HEK293 (cell line): ENCODE results near the gene TMEM132A.
A peak's percentile ranks its signal among the peaks of the same experiment; 100 is the strongest.

ENCODE experiments used
- MZF1 ChIP-seq: fragments of 450-650 bp; formaldehyde crosslinking; IDR thresholded peaks from 2 replicates; pipeline ENCODE4 v1.5.1; 2017; ENCODE audit warnings: missing biosample characterization, missing genetic modification characterization, borderline replicate concordance
- OSR2 ChIP-seq: fragments of 450-650 bp; formaldehyde crosslinking; IDR thresholded peaks from 2 replicates; pipeline ENCODE4 v1.5.1; 2016; ENCODE audit warnings: missing biosample characterization, missing genetic modification characterization
- OVOL3 ChIP-seq: fragments of 450-650 bp; formaldehyde crosslinking; IDR thresholded peaks from 2 replicates; pipeline ENCODE4 v1.5.1; 2016; ENCODE audit warnings: missing biosample characterization, missing genetic modification characterization
- PRDM1 ChIP-seq: fragments of 450-650 bp; formaldehyde crosslinking; IDR thresholded peaks from 2 replicates; pipeline ENCODE4; 2016; ENCODE audit warnings: missing biosample characterization, missing genetic modification characterization
- SCRT2 ChIP-seq: fragments of 450-650 bp; formaldehyde crosslinking; IDR thresholded peaks from 2 replicates; pipeline ENCODE4 v1.5.1; 2016; ENCODE audit warnings: missing biosample characterization, missing genetic modification characterization
- ZNF114 ChIP-seq: fragments of 450-650 bp; formaldehyde crosslinking; IDR thresholded peaks from 2 replicates; pipeline ENCODE4 v1.5.0; 2017; ENCODE audit warnings: missing biosample characterization, missing genetic modification characterization
- ZNF169 ChIP-seq: fragments of 450-650 bp; formaldehyde crosslinking; IDR thresholded peaks from 2 replicates; pipeline ENCODE4 v1.5.1; 2016; ENCODE audit warnings: missing biosample characterization, missing genetic modification characterization
- ZNF174 ChIP-seq: fragments of 450-650 bp; formaldehyde crosslinking; IDR thresholded peaks from 2 replicates; pipeline ENCODE4 v1.5.0; 2017; ENCODE audit warnings: missing biosample characterization, mild to moderate bottlenecking, missing genetic modification characterization
- ZNF2 ChIP-seq: fragments of 450-650 bp; formaldehyde crosslinking; IDR thresholded peaks from 2 replicates; pipeline ENCODE4 v1.5.1; 2016; ENCODE audit warnings: missing biosample characterization, missing genetic modification characterization
- ZNF211 ChIP-seq: fragments of 450-650 bp; formaldehyde crosslinking; IDR thresholded peaks from 2 replicates; pipeline ENCODE4 v1.5.1; 2016; ENCODE audit warnings: low read depth, missing biosample characterization, missing genetic modification characterization
- ZNF223 ChIP-seq: fragments of 450-650 bp; formaldehyde crosslinking; IDR thresholded peaks from 2 replicates; pipeline ENCODE4 v1.5.1; 2016; ENCODE audit warnings: missing biosample characterization, missing genetic modification characterization
- ZNF239 ChIP-seq: fragments of 450-650 bp; formaldehyde crosslinking; IDR thresholded peaks from 2 replicates; pipeline ENCODE4 v1.5.1; 2016; ENCODE audit warnings: missing biosample characterization, missing genetic modification characterization
- ZNF248 ChIP-seq: fragments of 450-650 bp; formaldehyde crosslinking; IDR thresholded peaks from 2 replicates; pipeline ENCODE4 v1.5.1; 2017; ENCODE audit warnings: missing biosample characterization, missing genetic modification characterization
- ZNF266 ChIP-seq: fragments of 450-650 bp; formaldehyde crosslinking; IDR thresholded peaks from 2 replicates; pipeline ENCODE4 v1.5.1; 2016; ENCODE audit warnings: missing biosample characterization, missing genetic modification characterization, low read depth
- ZNF302 ChIP-seq: fragments of 450-650 bp; formaldehyde crosslinking; IDR thresholded peaks from 2 replicates; pipeline ENCODE4 v1.5.1; 2016; ENCODE audit warnings: missing biosample characterization, missing genetic modification characterization, low read depth
- ZNF324 ChIP-seq: fragments of 450-650 bp; formaldehyde crosslinking; IDR thresholded peaks from 2 replicates; pipeline ENCODE4 v1.5.1; 2016; ENCODE audit warnings: missing biosample characterization, missing genetic modification characterization
- ZNF596 ChIP-seq: fragments of 450-650 bp; IDR thresholded peaks from 2 replicates; pipeline ENCODE4 v1.5.0; 2018; ENCODE audit warnings: missing biosample characterization, mild to moderate bottlenecking, missing genetic modification characterization, moderate library complexity
- ZNF624 ChIP-seq: fragments of 450-650 bp; formaldehyde crosslinking; IDR thresholded peaks from 2 replicates; pipeline ENCODE4 v1.5.1; 2017; ENCODE audit warnings: missing biosample characterization, missing genetic modification characterization
- ZNF658 ChIP-seq: fragments of 450-650 bp; formaldehyde crosslinking; IDR thresholded peaks from 2 replicates; pipeline ENCODE4; 2016; ENCODE audit warnings: missing biosample characterization, missing genetic modification characterization
- ZNF677 ChIP-seq: fragments of 450-650 bp; IDR thresholded peaks from 2 replicates; pipeline ENCODE4 v1.5.0; 2018; ENCODE audit warnings: missing biosample characterization, mild to moderate bottlenecking, missing genetic modification characterization, moderate library complexity
- ZNF830 ChIP-seq: fragments of 450-650 bp; IDR thresholded peaks from 2 replicates; pipeline ENCODE4 v1.5.0; 2018; ENCODE audit warnings: missing biosample characterization, missing genetic modification characterization, low read depth, mild to moderate bottlenecking, moderate library complexity
- TF ChIP-seq, protein P1 (sequence below): fragments of 450-650 bp; formaldehyde crosslinking; IDR thresholded peaks from 2 replicates; pipeline ENCODE4 v1.5.1; 2016; ENCODE audit warnings: missing biosample characterization, missing genetic modification characterization
- TF ChIP-seq, protein P2 (sequence below): fragments of 450-650 bp; formaldehyde crosslinking; IDR thresholded peaks from 2 replicates; pipeline ENCODE4 v1.5.1; 2016; ENCODE audit warnings: missing biosample characterization, missing genetic modification characterization
- TF ChIP-seq, protein P3 (sequence below): fragments of 450-650 bp; formaldehyde crosslinking; IDR thresholded peaks from 2 replicates; pipeline ENCODE4 v1.5.1; 2016; ENCODE audit warnings: missing biosample characterization, missing genetic modification characterization
- TF ChIP-seq, protein P4 (sequence below): fragments of 450-650 bp; formaldehyde crosslinking; IDR thresholded peaks from 2 replicates; pipeline ENCODE4 v1.5.1; 2016; ENCODE audit warnings: missing biosample characterization, missing genetic modification characterization
- TF ChIP-seq, protein P5 (sequence below): fragments of 450-650 bp; formaldehyde crosslinking; IDR thresholded peaks from 2 replicates; pipeline ENCODE4 v1.5.1; 2017; ENCODE audit warnings: missing biosample characterization, missing genetic modification characterization
- TF ChIP-seq, protein P6 (sequence below): fragments of 450-650 bp; formaldehyde crosslinking; IDR thresholded peaks from 2 replicates; pipeline ENCODE4 v1.5.1; 2016; ENCODE audit warnings: missing biosample characterization, missing genetic modification characterization, low read depth

TMEM132A gene

DNA sequence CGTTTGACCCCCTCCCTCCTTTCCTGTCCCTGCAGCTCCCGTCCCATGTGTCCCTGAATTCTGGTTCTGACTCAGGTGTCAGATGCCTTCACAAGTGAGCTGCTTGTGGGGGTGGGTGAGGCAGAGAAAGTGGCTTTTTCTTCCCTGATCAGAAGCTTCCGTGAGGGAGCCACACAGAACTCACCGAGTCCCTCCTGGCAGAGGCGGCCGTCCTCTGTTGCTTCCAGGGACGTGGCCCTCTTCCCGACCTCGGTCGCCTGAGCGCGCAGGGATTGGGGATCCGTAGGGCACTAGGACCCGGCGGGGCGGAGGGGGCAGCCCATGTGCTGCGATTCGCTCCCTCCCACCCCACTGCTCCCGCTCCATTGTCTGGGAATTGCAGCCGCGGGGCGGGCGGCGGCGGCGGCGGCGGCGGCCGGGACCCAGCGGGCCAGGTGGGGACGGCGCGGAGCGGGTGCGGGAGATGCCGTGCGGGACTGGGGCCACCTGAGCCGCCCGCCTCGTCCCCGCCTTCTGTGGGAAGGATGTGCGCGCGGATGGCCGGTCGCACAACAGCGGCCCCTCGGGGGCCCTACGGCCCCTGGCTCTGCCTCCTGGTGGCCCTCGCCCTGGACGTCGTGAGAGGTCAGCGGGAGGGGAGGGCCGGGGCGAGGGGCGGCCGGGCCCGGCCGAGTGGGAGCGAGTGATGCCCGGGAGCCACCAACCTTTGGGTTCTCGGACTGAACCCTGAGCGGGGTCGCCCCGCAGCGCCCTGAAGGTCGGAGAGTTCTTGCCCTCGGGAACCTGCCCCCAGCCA is at the start of gene TMEM132A (continued):
- TF ChIP-seq ZNF211 (tag by site-specific recombination) (no peak), ZNF114 (tag by site-specific recombination) (no peak), ZNF624 (tag by site-specific recombination) (no peak), ZNF302 (tag by site-specific recombination) (no peak), ZNF248 (tag by site-specific recombination) (no peak), SCRT2 (tag by site-specific recombination) (0 out of 2 replicates have a peak, but pooled peaks have one; percentile 15), ZNF830 (no peak), ZNF2 (tag by site-specific recombination) (0 out of 2 replicates have a peak, but pooled peaks have one; percentile 19), ZNF266 (no peak), OVOL3 (no peak), ZNF677 (no peak), ZNF324 (tag by site-specific recombination) (0 out of 2 replicates have a peak, but pooled peaks have one; percentile 27), ZNF596 (tag by site-specific recombination) (0 out of 2 replicates have a peak, but pooled peaks have one; percentile 16), ZNF658 (tag by site-specific recombination) (no peak), ZNF169 (tag by site-specific recombination) (no peak), ZNF239 (tag by site-specific recombination) (no peak), PRDM1 (no peak), ZNF174 (no peak), ZNF223 (tag by site-specific recombination) (no peak), OSR2 (no peak), MZF1 (peak; percentile 67; the same call in 1 of the 2 replicates)
- TF ChIP-seq, protein P1, sequence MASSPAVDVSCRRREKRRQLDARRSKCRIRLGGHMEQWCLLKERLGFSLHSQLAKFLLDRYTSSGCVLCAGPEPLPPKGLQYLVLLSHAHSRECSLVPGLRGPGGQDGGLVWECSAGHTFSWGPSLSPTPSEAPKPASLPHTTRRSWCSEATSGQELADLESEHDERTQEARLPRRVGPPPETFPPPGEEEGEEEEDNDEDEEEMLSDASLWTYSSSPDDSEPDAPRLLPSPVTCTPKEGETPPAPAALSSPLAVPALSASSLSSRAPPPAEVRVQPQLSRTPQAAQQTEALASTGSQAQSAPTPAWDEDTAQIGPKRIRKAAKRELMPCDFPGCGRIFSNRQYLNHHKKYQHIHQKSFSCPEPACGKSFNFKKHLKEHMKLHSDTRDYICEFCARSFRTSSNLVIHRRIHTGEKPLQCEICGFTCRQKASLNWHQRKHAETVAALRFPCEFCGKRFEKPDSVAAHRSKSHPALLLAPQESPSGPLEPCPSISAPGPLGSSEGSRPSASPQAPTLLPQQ: no peak
- TF ChIP-seq, protein P2, sequence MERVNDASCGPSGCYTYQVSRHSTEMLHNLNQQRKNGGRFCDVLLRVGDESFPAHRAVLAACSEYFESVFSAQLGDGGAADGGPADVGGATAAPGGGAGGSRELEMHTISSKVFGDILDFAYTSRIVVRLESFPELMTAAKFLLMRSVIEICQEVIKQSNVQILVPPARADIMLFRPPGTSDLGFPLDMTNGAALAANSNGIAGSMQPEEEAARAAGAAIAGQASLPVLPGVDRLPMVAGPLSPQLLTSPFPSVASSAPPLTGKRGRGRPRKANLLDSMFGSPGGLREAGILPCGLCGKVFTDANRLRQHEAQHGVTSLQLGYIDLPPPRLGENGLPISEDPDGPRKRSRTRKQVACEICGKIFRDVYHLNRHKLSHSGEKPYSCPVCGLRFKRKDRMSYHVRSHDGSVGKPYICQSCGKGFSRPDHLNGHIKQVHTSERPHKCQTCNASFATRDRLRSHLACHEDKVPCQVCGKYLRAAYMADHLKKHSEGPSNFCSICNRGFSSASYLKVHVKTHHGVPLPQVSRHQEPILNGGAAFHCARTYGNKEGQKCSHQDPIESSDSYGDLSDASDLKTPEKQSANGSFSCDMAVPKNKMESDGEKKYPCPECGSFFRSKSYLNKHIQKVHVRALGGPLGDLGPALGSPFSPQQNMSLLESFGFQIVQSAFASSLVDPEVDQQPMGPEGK (tag by site-specific recombination): no peak
- TF ChIP-seq, protein P3, sequence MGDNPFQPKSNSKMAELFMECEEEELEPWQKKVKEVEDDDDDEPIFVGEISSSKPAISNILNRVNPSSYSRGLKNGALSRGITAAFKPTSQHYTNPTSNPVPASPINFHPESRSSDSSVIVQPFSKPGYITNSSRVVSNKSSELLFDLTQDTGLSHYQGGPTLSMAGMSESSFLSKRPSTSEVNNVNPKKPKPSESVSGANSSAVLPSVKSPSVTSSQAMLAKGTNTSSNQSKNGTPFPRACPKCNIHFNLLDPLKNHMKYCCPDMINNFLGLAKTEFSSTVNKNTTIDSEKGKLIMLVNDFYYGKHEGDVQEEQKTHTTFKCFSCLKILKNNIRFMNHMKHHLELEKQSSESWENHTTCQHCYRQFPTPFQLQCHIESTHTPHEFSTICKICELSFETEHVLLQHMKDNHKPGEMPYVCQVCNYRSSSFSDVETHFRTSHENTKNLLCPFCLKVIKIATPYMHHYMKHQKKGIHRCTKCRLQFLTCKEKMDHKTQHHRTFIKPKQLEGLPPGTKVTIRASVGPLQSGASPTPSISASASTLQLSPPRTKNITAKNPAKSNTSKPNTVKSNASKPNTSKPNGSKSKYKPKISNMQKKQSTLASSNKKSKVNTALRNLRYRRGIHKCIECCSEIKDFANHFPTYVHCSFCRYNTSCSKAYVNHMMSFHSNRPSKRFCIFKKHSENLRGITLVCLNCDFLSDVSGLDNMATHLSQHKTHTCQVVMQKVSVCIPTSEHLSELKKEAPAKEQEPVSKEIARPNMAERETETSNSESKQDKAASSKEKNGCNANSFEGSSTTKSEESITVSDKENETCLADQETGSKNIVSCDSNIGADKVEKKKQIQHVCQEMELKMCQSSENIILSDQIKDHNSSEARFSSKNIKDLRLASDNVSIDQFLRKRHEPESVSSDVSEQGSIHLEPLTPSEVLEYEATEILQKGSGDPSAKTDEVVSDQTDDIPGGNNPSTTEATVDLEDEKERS (tag by site-specific recombination): no peak
- TF ChIP-seq, protein P4, sequence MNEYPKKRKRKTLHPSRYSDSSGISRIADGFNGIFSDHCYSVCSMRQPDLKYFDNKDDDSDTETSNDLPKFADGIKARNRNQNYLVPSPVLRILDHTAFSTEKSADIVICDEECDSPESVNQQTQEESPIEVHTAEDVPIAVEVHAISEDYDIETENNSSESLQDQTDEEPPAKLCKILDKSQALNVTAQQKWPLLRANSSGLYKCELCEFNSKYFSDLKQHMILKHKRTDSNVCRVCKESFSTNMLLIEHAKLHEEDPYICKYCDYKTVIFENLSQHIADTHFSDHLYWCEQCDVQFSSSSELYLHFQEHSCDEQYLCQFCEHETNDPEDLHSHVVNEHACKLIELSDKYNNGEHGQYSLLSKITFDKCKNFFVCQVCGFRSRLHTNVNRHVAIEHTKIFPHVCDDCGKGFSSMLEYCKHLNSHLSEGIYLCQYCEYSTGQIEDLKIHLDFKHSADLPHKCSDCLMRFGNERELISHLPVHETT: peak; percentile 43; the same call in 1 of the 2 replicates
- TF ChIP-seq, protein P5, sequence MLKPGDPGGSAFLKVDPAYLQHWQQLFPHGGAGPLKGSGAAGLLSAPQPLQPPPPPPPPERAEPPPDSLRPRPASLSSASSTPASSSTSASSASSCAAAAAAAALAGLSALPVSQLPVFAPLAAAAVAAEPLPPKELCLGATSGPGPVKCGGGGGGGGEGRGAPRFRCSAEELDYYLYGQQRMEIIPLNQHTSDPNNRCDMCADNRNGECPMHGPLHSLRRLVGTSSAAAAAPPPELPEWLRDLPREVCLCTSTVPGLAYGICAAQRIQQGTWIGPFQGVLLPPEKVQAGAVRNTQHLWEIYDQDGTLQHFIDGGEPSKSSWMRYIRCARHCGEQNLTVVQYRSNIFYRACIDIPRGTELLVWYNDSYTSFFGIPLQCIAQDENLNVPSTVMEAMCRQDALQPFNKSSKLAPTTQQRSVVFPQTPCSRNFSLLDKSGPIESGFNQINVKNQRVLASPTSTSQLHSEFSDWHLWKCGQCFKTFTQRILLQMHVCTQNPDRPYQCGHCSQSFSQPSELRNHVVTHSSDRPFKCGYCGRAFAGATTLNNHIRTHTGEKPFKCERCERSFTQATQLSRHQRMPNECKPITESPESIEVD (tag by site-specific recombination): no peak
- TF ChIP-seq, protein P6, sequence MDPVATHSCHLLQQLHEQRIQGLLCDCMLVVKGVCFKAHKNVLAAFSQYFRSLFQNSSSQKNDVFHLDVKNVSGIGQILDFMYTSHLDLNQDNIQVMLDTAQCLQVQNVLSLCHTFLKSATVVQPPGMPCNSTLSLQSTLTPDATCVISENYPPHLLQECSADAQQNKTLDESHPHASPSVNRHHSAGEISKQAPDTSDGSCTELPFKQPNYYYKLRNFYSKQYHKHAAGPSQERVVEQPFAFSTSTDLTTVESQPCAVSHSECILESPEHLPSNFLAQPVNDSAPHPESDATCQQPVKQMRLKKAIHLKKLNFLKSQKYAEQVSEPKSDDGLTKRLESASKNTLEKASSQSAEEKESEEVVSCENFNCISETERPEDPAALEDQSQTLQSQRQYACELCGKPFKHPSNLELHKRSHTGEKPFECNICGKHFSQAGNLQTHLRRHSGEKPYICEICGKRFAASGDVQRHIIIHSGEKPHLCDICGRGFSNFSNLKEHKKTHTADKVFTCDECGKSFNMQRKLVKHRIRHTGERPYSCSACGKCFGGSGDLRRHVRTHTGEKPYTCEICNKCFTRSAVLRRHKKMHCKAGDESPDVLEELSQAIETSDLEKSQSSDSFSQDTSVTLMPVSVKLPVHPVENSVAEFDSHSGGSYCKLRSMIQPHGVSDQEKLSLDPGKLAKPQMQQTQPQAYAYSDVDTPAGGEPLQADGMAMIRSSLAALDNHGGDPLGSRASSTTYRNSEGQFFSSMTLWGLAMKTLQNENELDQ (tag by site-specific recombination): no peak
